Measurements from ENCODE around the gene AQP9. TPM values are rescaled to one million over a fixed set of nuclear protein-coding genes. Genes with fewer than 3 reads are reported as not detected.

AQP9 gene
- total RNA-seq, 1 donor, result 144 TPM

- no peaks in the 10 kb centered on the region for H3K9me3 ChIP-seq (ENCODE audit: low read depth, low read length)
- H3K4me1 ChIP-seq (ENCODE audit: insufficient read depth, low read length), result no peaks in the 10 kb centered on the region
- H3K27me3 ChIP-seq (ENCODE audit: insufficient read depth, low read length), result no peaks in the 10 kb centered on the region
- H3K4me3 ChIP-seq (ENCODE audit: low read length), result no peak overlapping the region
Observed at GRCh38 chr15:58214591-58215340, 76.6 kb downstream of the AQP9 start.

- H3K4me3 ChIP-seq (ENCODE audit: low read length), result no peak overlapping the region
- no peaks in the 10 kb centered on the region for H3K27me3 ChIP-seq (ENCODE audit: insufficient read depth, low read length)
- H3K4me1 ChIP-seq (ENCODE audit: insufficient read depth, low read length), result no peaks in the 10 kb centered on the region
- no peaks in the 10 kb centered on the region for H3K9me3 ChIP-seq (ENCODE audit: low read depth, low read length)
Observed at GRCh38 chr15:58217460-58217859, 79.3 kb downstream of the AQP9 start.

DNA sequence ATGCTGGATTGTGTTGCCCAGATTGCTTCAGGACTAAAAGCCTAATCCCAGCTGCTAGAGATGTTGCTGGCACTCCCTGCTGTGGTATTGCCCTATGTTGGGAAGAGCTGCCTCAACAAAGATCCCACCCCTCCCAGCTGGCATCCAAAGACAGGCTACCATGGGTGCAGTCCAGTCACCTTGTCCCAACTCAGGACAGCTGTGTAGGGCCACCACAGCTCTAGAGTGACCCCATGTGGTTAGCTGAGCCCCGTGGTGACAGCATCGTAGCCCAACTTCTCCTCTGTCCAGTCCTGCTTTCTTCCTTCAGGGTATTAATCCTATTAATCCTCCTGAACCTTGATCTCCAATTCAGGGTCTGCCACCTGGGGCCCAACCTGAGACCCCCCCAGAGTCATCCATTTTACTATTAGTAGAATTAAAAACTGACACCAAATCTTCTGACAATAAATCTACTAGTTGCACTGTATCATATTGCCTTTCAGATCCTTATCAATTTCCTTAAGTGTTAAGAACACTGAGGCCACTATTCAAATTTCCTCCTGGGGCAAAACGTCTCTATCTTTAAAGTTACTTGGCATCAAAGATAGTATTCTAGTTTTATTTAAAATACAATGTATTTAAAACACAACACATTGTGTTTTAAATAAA is 83.5 kb downstream of the AQP9 start:
- H3K4me3 ChIP-seq (ENCODE audit: low read length), result no peak overlapping the region
- H3K27me3 ChIP-seq (ENCODE audit: insufficient read depth, low read length), result no peaks in the 10 kb centered on the region
- no peaks in the 10 kb centered on the region for H3K4me1 ChIP-seq (ENCODE audit: insufficient read depth, low read length)
- H3K9me3 ChIP-seq (ENCODE audit: low read depth, low read length), result no peaks in the 10 kb centered on the region

DNA sequence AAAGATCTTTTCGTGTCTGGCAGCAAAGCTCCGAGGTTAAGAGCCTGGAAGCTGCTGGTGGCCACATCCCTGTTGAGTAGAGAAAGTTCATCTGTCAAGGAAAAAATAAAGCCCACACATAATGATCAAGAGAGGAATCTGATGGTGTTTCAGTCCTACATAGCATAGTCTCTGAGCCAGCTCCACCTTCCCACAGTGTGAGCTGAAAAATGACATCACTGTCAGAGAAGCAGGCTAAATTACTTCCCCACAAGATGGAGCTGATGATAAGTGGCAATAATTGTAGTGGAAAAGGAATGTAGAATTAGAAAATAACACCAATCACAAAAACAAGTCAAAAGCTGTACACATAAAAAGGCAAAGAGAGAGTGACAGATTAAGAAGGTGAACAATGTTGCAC is 84.5 kb downstream of the AQP9 start:
- no peak overlapping the region for H3K4me3 ChIP-seq (ENCODE audit: low read length)
- no peaks in the 10 kb centered on the region for H3K9me3 ChIP-seq (ENCODE audit: low read depth, low read length)
- H3K27me3 ChIP-seq (ENCODE audit: insufficient read depth, low read length), result no peaks in the 10 kb centered on the region
- no peaks in the 10 kb centered on the region for H3K4me1 ChIP-seq (ENCODE audit: insufficient read depth, low read length)

DNA sequence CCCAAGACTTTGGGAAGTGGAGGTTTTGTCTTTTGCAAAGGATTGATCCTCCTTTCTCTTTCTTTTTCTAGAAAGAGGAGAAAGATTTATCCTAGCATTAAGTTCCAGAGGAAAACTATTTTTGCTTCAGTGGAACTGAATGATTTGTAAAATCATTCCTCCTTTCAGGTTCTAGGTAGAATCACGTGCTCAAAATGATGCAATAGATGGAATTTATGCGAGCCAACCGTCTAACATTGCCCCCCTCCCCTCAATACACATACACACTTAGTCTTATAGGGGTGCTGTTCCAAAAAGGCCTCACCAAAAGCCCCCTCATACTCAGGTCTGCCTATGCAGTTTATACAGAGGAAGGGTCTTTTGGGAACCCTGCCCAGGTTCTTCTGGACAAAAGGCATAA is 85.3 kb downstream of the AQP9 start:
- H3K4me3 ChIP-seq (ENCODE audit: low read length), result no peak overlapping the region
- no peaks in the 10 kb centered on the region for H3K27me3 ChIP-seq (ENCODE audit: insufficient read depth, low read length)
- H3K4me1 ChIP-seq (ENCODE audit: insufficient read depth, low read length), result no peaks in the 10 kb centered on the region
- no peaks in the 10 kb centered on the region for H3K9me3 ChIP-seq (ENCODE audit: low read depth, low read length)

DNA sequence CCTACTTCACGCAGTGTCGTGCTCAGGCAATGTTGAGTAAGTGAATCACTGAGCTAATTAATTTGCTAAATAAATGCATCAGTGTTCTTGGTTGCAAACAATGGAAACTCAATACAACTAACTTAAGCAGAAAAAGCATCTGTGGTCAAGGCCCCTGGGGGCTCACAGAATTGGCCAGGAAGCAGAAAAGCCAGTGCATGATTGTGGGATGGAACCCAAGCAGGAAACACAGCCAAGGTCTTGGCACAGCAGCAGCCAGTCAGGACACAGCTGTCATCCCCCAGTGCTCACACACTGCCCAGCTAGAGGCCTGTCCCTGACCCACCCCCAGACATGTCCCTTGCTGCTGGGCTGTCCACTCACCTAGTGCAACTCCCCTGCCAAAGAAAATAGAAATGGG is 85.9 kb downstream of the AQP9 start:
- Histone ChIP-seq H3K4me1 (ENCODE audit: insufficient read depth, low read length) (no peaks in the 10 kb centered on the region), H3K9me3 (ENCODE audit: low read depth, low read length) (no peaks in the 10 kb centered on the region), H3K27me3 (ENCODE audit: insufficient read depth, low read length) (no peaks in the 10 kb centered on the region), H3K4me3 (ENCODE audit: low read length) (no peak overlapping the region)

- Histone ChIP-seq H3K27me3 (ENCODE audit: insufficient read depth, low read length) (no peaks in the 10 kb centered on the region), H3K9me3 (ENCODE audit: low read depth, low read length) (no peaks in the 10 kb centered on the region), H3K4me1 (ENCODE audit: insufficient read depth, low read length) (peaks cover 11% of the 10 kb centered on the region), H3K4me3 (ENCODE audit: low read length) (no peak overlapping the region)
Observed at GRCh38 chr15:58227706-58228543, 89.7 kb downstream of the AQP9 start.

- Histone ChIP-seq H3K27me3 (ENCODE audit: insufficient read depth, low read length) (no peaks in the 10 kb centered on the region), H3K9me3 (ENCODE audit: low read depth, low read length) (no peaks in the 10 kb centered on the region), H3K4me3 (ENCODE audit: low read length) (no peak overlapping the region), H3K4me1 (ENCODE audit: insufficient read depth, low read length) (peaks cover 11% of the 10 kb centered on the region)
Observed at GRCh38 chr15:58228718-58229117, 90.5 kb downstream of the AQP9 start.

GRCh38 chr15:58229297-58229768 is 91.2 kb downstream of the AQP9 start:
- no peak overlapping the region for H3K4me3 ChIP-seq (ENCODE audit: low read length)
- H3K9me3 ChIP-seq (ENCODE audit: low read depth, low read length), result no peaks in the 10 kb centered on the region
- H3K27me3 ChIP-seq (ENCODE audit: insufficient read depth, low read length), result no peaks in the 10 kb centered on the region
- peaks cover 11% of the 10 kb centered on the region for H3K4me1 ChIP-seq (ENCODE audit: insufficient read depth, low read length)

GRCh38 chr15:58232281-58233065 is 94.3 kb downstream of the AQP9 start:
- Histone ChIP-seq H3K9me3 (ENCODE audit: low read depth, low read length) (no peaks in the 10 kb centered on the region), H3K27me3 (ENCODE audit: insufficient read depth, low read length) (no peaks in the 10 kb centered on the region), H3K4me1 (ENCODE audit: insufficient read depth, low read length) (peaks cover 11% of the 10 kb centered on the region), H3K4me3 (ENCODE audit: low read length) (no peak overlapping the region)

DNA sequence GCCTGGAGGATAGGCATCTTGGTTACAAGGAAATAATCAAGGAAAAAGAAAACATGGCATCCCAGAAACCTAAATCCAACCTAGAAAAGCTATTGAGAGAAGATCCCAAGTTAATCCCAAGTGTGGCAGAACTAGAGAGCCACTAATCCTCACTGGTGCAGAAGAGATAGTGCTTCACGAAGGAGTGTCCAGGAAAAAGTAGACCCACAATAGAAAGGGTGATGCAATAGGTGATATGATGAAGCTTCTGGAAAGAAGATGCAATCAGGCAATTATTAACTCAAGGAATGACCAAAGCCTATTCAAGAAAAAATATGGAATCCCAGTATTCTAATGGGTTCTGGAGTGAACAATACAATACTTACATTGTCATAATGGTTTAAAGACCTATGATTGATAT is 95.2 kb downstream of the AQP9 start:
- Histone ChIP-seq H3K27me3 (ENCODE audit: insufficient read depth, low read length) (no peaks in the 10 kb centered on the region), H3K4me3 (ENCODE audit: low read length) (no peak overlapping the region), H3K9me3 (ENCODE audit: low read depth, low read length) (no peaks in the 10 kb centered on the region), H3K4me1 (ENCODE audit: insufficient read depth, low read length) (peaks cover 11% of the 10 kb centered on the region)

Other genes starting within 250 kb of the AQP9 start
- 2.0 TPM for gene ALDH1A2, start 72.7 kb upstream of the AQP9 start, total RNA-seq